NCI-H2107 (cell line): ENCODE results near the gene RNMT.

ENCODE experiments used
- DNase-seq: peaks from one replicate; lab custom pipeline; 2025; lab: John Stamatoyannopoulos, UW

RNMT gene

DNA sequence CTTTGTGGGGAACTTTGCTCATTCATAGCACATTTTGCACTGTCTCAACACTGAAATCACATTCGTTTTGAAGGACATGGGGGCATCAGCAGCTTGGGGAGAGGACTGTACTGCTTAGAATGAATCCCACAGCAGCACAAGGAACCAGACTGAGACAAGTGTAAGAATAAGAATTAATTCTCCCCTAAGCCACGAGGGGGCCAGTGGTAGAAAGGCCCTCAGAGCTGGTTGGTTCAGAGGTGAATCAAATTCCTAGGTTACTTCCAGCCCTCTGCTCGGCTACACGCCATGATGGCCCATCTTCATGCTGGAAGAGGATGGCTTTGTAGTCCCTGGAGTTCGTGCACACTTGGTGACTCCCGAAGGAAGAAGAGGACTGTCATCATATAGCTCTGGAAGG lies 85.5 kb downstream of the RNMT start:
- DNase-seq: no peak

GRCh38 chr18:13813271-13813849 lies 86.9 kb downstream of the RNMT start:
- DNase-seq: no peak
